Measurements from ENCODE around the gene SIRT7.
A peak's percentile ranks its signal among the peaks of the same experiment; 100 is the strongest.

The SIRT7 gene

DNA sequence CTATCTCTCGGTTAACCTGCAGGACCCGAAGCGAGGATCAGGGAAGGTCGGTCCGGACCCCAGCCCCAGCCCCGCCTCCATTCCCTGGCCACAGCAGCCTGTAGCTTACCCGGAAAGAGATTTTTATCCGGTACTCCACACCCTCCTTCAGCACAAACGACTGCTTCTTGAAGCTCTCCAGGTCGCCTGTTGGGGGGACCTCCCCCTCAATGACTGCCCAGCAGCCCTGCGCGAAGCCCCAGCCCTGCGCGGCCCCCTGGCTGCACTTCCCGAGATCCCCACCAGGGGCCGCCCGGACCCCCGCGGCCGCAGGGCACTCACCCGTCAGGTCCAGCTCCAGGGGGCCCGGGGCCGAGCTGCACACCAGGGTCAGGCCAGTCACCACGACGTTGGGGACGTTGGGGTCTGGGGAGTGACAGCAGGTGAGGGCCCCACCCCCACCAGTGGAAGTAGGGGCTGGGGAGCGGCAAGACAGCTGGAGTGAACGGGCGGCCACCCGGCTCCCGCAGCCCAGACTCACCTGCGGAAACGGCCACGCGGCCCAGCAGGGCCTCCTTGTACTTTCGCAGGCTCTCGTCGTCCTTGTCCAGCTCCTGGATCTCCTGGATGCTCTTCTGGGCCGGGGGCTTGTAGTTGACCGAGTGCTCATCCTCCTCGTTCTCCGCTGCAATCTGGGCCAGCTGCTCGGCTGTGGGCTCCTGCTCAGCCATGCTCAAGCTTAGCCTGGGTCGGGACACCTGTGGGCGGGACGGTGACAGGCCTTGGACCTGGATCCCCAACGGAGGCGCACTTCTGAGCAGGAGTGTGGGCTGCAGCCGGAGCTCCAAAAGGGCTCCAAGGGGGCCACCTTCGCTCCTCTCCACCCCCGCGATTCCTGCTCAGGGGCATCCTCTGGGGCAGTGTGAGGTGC lies 48.5 kb downstream of the SIRT7 start:
- Histone ChIP-seq H3K27me3 (no peaks in the 10 kb centered on the region), H3K4me1 (ENCODE audit: control insufficient read depth in 1 of 2, insufficient read depth in 1 of 2, low read depth in 1 of 2, low read length in 1 of 2) (peaks cover 34 to 56% of the 10 kb centered on the region in 2 experiments), H3K27ac (peak overlapping the region; percentile 96), H3K36me3 (peaks cover 34% of the 10 kb centered on the region), H3K9me3 (no peaks in the 10 kb centered on the region), H3K4me3 (ENCODE audit: low read depth in 1 of 2, low read length in 1 of 2) (peak overlapping the region; percentile 81 to 91)
- TF ChIP-seq, protein P1, sequence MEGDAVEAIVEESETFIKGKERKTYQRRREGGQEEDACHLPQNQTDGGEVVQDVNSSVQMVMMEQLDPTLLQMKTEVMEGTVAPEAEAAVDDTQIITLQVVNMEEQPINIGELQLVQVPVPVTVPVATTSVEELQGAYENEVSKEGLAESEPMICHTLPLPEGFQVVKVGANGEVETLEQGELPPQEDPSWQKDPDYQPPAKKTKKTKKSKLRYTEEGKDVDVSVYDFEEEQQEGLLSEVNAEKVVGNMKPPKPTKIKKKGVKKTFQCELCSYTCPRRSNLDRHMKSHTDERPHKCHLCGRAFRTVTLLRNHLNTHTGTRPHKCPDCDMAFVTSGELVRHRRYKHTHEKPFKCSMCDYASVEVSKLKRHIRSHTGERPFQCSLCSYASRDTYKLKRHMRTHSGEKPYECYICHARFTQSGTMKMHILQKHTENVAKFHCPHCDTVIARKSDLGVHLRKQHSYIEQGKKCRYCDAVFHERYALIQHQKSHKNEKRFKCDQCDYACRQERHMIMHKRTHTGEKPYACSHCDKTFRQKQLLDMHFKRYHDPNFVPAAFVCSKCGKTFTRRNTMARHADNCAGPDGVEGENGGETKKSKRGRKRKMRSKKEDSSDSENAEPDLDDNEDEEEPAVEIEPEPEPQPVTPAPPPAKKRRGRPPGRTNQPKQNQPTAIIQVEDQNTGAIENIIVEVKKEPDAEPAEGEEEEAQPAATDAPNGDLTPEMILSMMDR (IDR thresholded peaks at IDR 0.05): peak; percentile 64

DNA sequence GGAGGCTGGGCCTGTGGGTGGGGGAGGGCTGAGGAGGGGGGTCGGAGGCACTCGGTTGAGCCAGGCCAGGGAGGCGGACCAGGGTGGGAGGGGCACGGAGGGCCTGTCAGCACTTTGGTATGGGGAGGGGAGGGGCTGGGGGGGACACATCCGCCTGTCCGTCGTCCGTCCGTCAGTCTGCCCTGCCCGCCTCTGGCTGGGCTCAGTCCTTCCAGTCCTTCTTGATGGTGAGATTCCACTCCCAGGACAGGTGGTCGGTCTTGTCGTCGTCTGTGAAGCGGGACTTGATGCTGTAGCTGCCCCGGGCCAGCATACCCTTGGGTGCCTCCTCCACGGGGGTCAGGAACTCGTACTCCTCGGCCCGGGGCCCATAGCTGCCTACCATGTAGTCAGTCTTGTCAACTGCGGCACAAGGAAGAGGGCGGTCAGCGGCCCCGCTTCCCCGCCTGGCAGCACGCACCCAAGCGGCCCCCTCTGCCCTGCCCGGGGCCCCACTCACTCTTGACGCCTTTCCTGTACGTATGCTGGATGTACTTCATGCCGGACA lies 49.2 kb downstream of the SIRT7 start:
- Histone ChIP-seq H3K4me1 (ENCODE audit: control insufficient read depth in 1 of 2, insufficient read depth in 1 of 2, low read depth in 1 of 2, low read length in 1 of 2) (peaks cover 42 to 63% of the 10 kb centered on the region in 2 experiments), H3K4me3 (ENCODE audit: low read depth in 1 of 2, low read length in 1 of 2) (no peak overlapping the region), H3K9me3 (no peaks in the 10 kb centered on the region), H3K27ac (peak overlapping the region; percentile 96), H3K27me3 (no peaks in the 10 kb centered on the region), H3K36me3 (peaks cover 34% of the 10 kb centered on the region)
- TF ChIP-seq, protein P1 (IDR thresholded peaks at IDR 0.05): no peak

DNA sequence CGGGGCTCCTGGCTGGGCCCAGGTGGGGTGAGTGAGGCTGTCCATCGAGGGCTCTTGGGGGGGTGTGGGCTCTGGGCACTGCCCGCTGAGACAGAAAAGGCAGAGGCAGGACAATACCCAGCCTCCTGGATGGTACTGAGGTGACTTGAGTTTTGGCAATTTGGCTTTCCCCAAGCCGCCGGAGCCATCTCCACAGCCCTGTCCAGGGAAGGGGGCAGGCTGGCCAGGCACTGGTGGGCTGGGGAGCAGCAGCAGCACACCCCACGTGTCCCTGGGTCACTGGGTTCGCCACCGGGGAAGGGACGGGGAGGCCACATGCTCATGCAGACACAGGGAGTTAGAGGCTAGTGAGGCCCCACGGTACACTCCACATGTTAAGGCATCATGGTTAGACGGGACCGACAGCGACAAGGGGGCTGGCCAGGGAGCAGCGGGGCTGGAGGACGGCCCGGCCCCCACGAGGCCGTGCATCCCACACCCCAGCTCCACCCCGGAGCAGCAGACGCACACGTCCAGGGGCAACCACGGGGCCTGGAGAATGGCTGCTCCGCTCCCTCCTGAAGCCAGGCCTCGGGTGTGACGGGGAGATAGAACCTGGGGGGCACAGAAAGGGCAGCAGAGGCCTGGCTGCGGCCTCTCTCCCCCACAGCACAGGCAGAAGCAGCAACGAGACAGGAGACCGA lies 49.8 kb downstream of the SIRT7 start:
- no peaks in the 10 kb centered on the region for H3K9me3 ChIP-seq
- TF ChIP-seq, protein P1 (IDR thresholded peaks at IDR 0.05): no peak
- H3K36me3 ChIP-seq: peaks cover 34% of the 10 kb centered on the region
- H3K4me3 ChIP-seq (ENCODE audit: low read depth in 1 of 2, low read length in 1 of 2): no peak overlapping the region
- H3K27ac ChIP-seq: peak overlapping the region; percentile 96
- H3K4me1 ChIP-seq (ENCODE audit: control insufficient read depth in 1 of 2, insufficient read depth in 1 of 2, low read depth in 1 of 2, low read length in 1 of 2): peaks cover 48 to 70% of the 10 kb centered on the region in 2 experiments
- H3K27me3 ChIP-seq: no peaks in the 10 kb centered on the region

DNA sequence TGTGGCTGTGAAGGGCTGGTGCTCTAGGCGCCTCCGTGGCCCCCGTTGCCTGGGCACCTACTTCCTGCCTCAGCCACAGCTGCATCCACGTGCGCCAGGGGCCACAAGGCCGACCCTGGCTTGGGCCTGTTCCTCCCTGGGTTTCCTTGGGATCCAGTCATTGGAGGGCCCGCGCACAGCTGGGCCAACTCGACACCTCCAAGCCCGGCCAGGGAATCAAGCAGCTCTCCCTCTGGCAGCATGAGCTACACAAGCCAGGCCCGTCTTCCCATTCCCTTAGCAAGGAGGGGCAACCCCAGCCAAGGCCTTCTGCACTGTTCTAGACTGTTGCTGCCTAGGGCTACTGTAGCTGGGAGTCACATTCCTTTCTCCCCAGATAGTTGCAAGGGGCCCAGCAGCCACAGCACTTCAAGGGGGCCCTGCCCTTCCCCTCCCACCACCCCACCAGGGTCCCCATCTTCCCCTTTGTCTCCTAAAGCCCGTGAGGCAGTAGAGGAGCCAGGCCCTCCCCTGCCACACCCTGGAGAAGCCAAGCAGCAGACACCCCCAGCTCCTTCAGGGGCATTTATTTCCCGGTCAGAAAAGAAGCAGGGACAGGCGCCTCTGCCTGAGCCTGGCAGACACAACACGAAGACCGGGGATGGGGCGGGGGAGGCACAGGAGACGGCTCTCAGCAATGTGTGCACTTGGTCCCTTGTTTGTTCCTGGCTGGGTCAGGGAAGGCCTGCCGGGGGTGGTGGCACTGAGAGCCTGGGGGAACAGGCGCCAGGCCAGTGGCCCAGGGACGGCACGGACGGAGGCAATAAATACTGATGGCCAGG lies 50.6 kb downstream of the SIRT7 start:
- no peaks in the 10 kb centered on the region for H3K9me3 ChIP-seq
- H3K4me3 ChIP-seq (ENCODE audit: low read depth in 1 of 2, low read length in 1 of 2): no peak overlapping the region
- TF ChIP-seq, protein P1 (IDR thresholded peaks at IDR 0.05): no peak
- peaks cover 34% of the 10 kb centered on the region for H3K36me3 ChIP-seq
- peaks cover 55 to 77% of the 10 kb centered on the region in 2 experiments for H3K4me1 ChIP-seq (ENCODE audit: control insufficient read depth in 1 of 2, insufficient read depth in 1 of 2, low read depth in 1 of 2, low read length in 1 of 2)
- peak overlapping the region; percentile 96 for H3K27ac ChIP-seq
- no peaks in the 10 kb centered on the region for H3K27me3 ChIP-seq
